AG20443 (cell line): ENCODE measurements around the gene HIP1.
"Not testable (repeated sequence)": the region's sequence is repeated elsewhere in the genome, so short reads cannot be mapped to it uniquely, and the experiment has no call there.

Experiments used
- DNase-seq: peaks from one replicate; pipeline ENCODE4 v3.0.0; 2012; ENCODE audit warnings: low spot score, mixed read lengths

HIP1 gene

DNA sequence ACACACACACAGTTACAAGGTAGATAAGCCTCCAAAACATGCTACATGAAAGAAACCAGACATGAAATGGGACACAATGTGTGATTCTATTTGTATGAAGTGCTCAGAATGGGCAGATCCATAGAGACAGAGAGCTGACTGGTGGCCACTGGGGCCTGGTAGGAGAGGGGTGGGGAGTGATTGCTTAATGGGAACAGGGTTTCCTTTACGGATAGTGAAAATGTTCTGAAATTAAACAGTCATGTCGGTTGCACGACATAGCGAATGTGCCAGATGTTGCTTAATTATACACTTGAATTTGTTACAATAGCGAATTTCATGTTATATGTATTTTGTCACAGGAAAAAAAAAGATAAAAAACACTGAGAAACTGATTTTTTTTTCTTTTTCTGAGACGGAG is 124.3 kb downstream of the HIP1 start:
- DNase-seq: no peak

- DNase-seq: no peak
Measured at GRCh38 chr7:75613351-75613750, 125.4 kb downstream of the HIP1 start.

DNA sequence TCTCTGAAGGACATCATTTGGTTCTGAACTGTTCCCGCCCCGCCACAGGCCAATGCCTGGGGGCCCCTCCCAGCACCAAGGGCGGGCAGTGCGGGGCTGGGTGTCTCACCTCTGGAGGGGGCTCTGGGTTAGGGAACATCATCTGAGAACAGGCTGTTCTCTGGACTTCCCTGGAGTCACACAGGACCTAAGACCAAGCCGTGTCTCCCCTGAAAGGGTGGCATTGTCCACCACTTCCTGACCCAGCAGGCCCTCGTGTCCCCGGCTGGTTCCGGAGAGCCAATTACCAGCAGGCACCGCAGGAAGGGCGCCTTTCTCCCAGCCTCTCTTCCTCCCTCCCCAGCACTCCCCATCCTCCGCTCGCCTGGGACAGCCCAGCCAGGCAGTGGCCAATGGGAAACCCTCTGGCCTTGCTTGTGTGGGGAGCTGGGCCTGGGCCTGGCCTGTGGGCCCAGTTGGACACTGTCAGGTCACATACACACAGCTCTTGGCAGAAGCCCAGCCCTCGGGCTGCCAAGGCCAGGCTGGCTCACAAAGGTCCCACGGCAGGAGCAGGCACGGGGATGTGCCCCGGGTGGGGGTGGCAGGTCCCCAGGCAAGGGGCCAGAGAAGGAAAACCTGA is 127.1 kb downstream of the HIP1 start:
- no peak for DNase-seq

DNA sequence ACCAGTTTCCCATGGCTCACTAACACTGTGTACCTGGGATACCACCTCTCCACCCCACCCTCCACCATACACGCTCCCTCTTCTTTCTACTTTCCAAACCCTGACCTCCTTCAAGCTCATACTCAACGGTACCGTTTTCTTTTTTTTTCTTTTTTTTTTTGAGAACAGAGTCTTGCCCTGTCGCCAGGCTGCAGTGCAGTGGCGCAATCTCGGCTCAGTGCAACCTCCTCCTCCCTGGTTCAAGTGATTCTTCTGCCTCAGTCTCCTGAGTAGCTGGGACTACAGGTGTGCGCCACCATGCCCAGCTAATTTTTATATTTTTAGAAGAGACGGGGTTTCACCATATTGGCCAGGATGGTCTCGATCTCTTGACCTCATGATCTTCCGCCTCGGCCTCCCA is 129.3 kb downstream of the HIP1 start:
- not testable (repeated sequence) for DNase-seq

- DNase-seq: no peak
Measured at GRCh38 chr7:75608451-75609122, 130.2 kb downstream of the HIP1 start.

- no peak for DNase-seq
Measured at GRCh38 chr7:75604408-75604807, 134.3 kb downstream of the HIP1 start.

DNA sequence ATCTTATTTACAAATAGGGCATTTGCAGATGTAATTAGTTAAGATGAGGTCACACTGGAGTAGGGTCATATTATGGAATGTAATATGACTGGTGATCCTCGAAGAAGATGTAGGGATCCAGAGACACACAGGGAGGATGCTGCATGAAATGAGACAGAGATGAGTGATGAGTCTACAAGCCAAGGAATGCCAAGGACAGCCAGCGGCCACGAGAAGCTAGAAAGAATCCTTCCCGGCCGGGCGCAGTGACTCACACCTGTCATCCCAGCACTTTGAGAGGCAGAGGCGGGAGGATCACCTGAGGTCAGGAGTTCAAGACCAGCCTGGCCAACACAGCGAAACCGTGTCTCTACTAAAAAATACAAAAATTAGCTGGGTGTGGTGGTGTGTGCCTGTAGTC is 135.9 kb downstream of the HIP1 start:
- not testable (repeated sequence) for DNase-seq

DNA sequence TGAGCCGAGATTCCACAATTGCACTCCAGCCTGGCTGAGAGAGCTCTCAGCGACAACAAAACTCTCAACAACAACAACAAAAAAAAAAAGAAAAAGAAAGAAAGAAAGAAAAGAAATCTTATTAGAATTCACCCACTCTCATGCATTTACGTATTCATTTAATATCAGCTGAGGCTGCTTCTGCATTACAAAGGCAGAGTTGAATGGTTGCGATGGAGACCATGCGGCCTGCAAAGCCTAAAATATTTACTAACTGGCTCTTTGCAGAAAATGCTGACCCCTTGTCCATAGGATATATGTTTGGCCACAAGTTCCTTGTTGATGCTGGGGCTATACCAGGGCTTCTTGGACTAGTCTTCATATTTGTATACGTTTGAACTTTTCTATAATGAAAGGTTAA is 137.2 kb downstream of the HIP1 start:
- no peak for DNase-seq

DNA sequence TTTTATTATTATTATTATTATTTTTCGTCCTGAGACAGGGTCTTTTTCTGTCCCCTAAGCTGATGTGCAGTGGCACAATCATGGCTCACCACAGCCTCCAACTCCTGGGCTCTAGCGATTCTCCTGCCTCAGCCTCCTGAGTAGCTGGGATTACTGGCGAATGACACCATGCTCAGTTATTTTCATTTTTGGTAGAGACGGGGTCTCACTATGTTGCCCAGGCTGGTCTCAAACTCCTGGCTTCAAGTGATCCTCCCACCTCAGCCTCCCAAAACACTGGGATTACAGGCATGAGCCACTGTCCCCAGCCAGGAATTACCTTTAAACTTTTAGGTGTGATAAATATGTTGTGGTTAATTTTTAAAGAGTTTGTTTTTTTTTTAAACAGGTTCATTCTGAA is 138.0 kb downstream of the HIP1 start:
- DNase-seq: not testable (repeated sequence)

- DNase-seq: peak; percentile 8
Measured at GRCh38 chr7:75599244-75599781, 139.4 kb downstream of the HIP1 start.

DNA sequence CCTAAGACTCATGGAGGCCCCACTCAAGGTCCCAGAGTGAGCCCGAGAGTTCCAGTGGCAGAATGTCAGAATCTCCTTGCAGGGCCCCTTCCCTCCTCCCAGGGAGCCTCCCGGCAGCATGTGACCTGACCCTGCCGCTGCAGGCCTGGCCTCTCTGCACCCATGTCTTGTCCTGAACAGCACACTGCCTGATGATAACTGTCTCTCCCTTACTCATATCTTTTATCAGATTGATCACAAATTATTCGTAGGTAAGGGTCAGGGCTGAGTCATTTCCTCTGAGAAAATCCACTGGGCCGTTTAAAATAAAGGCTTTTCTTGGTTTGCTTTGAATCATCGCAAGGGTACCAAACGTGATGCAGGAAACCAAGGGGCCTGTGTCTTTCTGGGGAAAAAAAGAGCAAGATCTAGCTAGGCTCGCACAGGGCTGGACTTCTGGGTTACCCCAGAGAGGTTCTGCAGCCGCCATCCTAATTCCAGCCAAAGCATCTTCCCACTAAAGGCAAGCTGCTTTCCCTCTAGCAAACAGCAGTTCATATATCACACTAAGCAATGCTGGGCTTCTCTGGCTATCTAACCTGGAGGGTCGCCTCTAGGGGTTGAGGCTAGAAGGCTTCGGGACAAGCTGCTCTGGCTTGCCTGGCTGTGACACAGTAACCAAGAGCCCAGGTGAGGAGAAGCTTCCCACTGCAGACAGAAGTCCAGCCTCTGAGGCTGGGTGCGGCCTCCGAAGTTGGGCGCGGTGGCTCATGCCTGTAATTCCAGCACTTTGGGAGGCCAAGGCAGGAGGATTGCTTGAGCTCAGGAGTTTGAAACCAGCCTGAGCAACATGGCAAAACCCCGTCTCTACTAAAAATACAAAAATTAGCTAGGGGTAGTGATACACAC is 141.8 kb downstream of the HIP1 start:
- peak; percentile 9 for DNase-seq

GRCh38 chr7:75595766-75596165 is 143.0 kb downstream of the HIP1 start:
- DNase-seq: no peak

DNA sequence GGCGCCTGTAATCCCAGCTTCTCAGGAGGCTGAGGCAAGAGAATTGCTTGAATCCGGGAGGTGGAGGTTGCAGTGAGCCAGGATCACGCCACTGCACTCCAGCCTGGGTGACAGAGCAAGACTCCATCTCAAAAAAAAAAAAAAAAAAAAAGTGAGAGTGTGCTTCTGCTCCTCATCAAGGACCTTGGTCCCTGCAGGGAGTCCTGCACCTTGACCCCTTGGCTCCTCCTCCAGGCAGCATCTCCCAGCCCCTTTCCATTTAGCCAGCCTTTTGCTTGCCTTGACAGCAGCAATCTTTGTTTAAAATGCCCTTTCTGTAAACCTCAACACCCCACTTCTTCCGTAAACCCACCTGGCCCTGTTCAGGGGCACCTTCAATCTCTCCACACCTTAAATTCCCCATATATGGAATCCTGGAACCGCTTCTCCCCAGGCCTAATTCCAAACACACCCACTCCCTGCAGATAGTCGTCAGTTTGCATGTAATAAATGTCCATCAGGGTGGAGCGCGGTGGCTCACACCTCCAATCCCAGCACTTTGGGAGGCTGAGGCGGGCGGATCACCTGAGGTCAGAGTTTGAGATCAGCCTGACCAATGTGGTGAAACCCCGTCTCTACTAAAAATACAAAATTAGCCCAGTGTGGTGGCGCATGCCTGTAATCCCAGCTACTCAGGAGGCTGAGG is 145.1 kb downstream of the HIP1 start:
- DNase-seq: not testable (repeated sequence)

DNA sequence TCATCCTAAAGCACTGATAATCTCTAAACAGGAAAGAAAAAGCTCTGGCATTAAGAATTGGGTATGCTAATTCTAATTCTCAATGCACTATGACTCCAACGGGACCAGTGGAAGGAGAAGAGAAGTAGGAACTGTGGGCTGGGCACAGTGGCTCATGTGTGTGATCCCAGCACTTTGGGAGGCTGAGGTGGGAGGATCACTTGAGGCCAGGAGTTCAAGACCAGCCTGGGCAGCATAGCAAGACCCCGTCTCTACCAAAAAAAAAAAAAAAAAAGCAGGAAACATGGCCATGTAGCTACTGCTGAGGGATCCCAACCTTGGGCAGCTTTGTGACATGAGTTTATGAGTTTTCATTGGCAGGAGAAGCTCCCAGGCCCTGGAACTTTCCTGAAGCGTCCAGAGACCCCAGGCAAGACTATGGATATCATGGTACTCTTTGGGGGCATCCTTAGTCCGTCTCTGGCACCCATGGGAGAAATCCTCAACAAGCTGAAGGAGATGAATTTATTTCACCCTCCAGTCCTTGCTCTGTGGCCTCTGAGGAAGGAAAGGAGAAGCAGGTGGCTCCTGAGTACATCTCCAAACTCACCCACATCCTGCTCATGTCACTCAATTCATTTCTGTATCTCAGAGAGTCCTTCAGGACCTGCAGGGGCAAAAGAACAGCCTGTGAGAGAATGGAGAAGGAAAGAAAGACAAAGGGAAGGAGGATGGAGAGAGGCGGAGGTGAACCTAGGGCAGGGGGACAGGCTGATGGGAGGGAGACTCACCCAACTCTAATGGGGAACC is 147.1 kb downstream of the HIP1 start:
- DNase-seq: no peak

DNA sequence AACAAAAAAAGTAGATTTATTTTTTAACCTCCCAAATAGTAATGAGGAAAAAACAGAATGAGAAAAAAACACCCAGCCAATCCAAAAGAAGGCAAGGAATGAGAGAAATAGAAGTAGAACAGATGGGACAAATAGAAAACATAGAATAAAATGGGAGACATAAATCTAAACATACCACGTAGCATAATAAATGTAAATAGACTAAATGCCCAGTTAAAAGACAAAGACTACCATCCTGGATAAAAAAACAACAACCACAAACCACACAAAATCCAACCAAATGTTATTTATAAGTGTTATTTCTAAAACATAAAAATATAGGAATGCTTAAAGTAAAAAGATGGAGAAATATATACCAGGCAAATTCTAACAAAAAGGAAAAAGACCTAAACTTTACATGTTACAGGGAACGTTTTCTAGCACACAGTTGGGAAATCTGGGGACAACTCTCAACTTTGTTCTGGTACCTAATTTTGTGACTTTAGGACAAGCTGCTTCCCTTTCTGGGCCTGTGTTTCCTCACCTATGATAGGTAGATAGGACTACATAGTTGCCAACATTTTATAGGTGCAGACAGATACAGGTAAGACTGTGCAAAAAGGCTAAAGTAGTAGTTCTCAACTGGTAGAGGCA is 148.3 kb downstream of the HIP1 start:
- DNase-seq: no peak

DNA sequence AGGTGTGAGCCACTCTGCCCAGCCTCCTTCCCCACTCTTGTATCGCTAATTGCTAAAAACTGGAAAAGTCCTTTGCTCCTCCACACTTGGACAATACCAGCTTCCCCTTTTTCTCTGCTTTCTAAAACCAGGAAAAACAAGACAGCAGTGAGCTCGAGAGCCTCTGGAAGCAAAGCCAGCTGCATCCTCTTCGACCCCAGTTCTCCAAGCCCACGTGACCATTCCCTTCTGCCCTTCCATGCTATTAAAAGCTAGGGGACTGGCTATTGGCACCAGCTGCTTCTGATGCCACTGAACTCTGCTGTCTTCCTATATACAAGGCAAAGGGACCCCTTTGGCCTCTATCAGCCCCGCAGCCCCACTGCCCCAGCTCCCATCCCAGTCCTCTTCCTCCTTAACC is 154.4 kb downstream of the HIP1 start:
- no peak for DNase-seq

DNA sequence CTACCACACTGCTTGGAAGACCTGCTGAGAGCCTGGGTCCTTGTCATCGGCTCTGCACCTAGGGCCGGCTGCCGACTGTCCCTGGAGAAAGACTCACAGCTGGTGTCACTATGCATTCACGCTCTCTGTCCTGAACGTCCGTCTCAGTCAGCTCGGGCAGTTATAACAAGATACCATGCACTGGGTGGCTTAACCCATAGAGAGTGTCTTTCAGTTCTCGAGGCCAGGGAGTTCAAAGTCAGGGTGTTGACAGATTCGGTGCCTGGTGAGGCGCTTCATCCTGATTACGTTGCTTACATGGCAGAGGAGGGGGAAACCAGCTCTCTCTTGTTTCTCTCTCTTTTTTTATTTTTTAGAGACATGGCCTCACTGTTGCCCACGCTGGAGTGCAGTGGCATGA is 155.5 kb downstream of the HIP1 start:
- DNase-seq: no peak

- no peak for DNase-seq
Measured at GRCh38 chr7:75579899-75580298, 158.8 kb downstream of the HIP1 start.

DNA sequence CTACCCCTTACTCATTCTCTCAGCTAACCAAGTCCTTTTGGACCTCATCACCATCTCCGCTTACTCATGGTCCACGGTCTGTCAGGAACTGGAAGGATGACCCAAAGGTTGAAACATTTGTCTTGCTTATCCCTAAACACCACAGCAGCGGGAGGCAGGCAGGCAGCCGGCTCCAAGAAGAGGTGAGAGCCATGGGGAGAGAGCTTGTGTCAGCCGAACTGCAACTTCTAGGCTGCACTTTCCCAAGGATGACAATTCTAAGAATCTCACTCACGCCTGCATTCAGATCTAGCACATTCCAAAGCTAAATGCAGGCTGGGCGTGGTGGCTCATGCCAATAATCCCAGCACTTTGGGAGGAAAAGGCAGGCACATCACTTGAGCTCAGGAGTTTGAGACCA is 160.7 kb downstream of the HIP1 start:
- no peak for DNase-seq

DNA sequence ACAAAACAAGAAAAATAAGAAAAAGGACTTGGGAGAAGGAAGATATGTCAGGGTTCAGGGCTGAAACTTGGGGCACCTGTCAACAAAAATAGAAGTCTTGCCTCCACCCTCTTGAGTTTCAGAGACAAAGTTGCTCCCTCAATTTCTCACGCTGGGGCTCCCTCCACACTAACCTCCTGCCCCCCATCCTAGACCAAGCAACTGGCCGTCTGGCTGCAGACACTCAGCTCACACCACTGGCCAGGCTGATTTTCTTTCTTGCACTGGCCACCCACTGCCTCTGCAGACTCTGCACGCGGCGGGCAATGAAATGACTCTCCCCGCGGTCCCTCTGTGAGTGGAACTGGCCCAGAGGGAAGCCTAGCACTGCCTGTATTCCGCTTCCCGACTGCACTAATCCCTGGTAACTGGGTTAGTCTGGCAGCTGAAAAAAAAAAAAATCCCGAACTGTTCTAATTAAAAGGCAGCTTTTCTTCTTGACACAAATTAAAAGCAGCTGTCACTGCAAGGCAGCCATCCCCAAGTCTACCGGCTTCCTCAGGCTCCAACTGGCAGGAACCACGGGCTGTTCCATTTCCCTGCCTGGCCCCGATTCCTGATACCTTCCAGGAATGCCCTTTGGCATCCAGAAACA is 163.1 kb downstream of the HIP1 start:
- DNase-seq: peak; percentile 59
